GM13976 (cell line): ENCODE measurements around the gene PRKG1.

Experiments used
- DNase-seq: peaks from one replicate; pipeline ENCODE4 v3.0.0; 2012; ENCODE audit warnings: low spot score
- CTCF ChIP-seq: IDR thresholded peaks from 2 replicates; pipeline ENCODE4 v1.5.1; 2012; ENCODE audit warnings: borderline replicate concordance, mild to moderate bottlenecking; ENCODE audit not compliant: insufficient read depth; ENCODE audit errors: extremely low read depth, missing control alignments, control extremely low read depth
- in situ Hi-C: fragments of 300-500 bp; cut with MboI; formaldehyde crosslinking; loops from one replicate; pipeline ENCODE4 v1.12.0; 2022; ENCODE audit warnings: low sequenced_read_pairs, mixed read lengths, inconsistent platforms; ENCODE audit not compliant: unreplicated experiment

Gene PRKG1

GRCh38 chr10:51394039-51394438 lies 319.8 kb downstream of the PRKG1 start:
- no peak for DNase-seq
- no peak for TF ChIP-seq CTCF
- in situ Hi-C loops: no loop called here

GRCh38 chr10:51397244-51397643 lies 323.0 kb downstream of the PRKG1 start:
- in situ Hi-C loops: no loop called here
- DNase-seq: no peak
- TF ChIP-seq CTCF: no peak

- in situ Hi-C loops: no loop called here
- no peak for TF ChIP-seq CTCF
- DNase-seq: no peak
Observed at GRCh38 chr10:51397695-51398094, 323.4 kb downstream of the PRKG1 start.

GRCh38 chr10:51399840-51400239 lies 325.6 kb downstream of the PRKG1 start:
- DNase-seq: no peak
- TF ChIP-seq CTCF: no peak
- in situ Hi-C loops: loop anchor here (25.0 kb wide), 1 partner anchor 562 kb away; no protein-coding TSS in a partner anchor

GRCh38 chr10:51400392-51401096 lies 326.3 kb downstream of the PRKG1 start:
- in situ Hi-C loops: loop anchor here (25.0 kb wide), 1 partner anchor 562 kb away; no protein-coding TSS in a partner anchor
- DNase-seq: no peak
- no peak for TF ChIP-seq CTCF

- no peak for TF ChIP-seq CTCF
- in situ Hi-C loops: loop anchor here (25.0 kb wide), 1 partner anchor 559 kb away; no protein-coding TSS in a partner anchor
- DNase-seq: no peak
Observed at GRCh38 chr10:51403521-51403920, 329.2 kb downstream of the PRKG1 start.
